G401 (cell line): ENCODE data around the gene CDK15. TPM values are rescaled to one million over a fixed set of nuclear protein-coding genes. Genes with fewer than 3 reads are reported as not detected.
A peak's percentile ranks its signal among the peaks of the same experiment; 100 is the strongest.
"Not testable (repeated sequence)": the region's sequence is repeated elsewhere in the genome, so short reads cannot be mapped to it uniquely, and the experiment has no call there.

ENCODE experiments used
- DNase-seq: peaks from one replicate; pipeline ENCODE4 v3.0.0-alpha.2; 2015; ENCODE audit warnings: low spot score
- in situ Hi-C: cut with HindIII; loops from 2 replicates; pipeline ENCODE4 v1.10.0; 2016; ENCODE audit warnings: low sequenced_read_pairs, mixed read lengths
- total RNA-seq: library from RNA; depleted of rRNA; stranded (reverse); fragments of >200 nt; shearing (Covaris generic); gene quantifications from 2 replicates; pipeline ENCODE4 v1.2.3, GENCODE V29; 2014

The CDK15 gene
- total RNA-seq, 1 experiment from 2014 or later: not detected

DNA sequence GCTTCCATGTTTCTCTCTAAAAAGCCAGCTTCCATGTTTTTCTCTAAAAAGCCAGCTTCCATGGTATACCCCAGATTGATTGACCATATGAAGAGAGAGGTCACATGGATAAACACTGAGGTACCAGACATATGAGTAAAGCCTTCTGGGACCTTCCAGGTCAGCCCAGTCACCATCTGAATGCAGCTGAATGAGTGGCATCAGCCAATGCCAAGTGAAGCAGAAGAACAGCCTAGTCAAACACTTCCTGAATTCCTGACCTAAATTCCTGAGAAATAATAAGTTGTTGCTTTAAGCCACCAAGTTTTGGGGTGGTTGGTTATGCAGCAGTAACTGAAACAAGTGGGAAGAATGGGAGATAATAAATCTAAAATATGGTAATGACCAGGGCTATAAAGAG is 19.9 kb upstream of the CDK15 start:
- in situ Hi-C loops: no loop called here
- DNase-seq: no peak

DNA sequence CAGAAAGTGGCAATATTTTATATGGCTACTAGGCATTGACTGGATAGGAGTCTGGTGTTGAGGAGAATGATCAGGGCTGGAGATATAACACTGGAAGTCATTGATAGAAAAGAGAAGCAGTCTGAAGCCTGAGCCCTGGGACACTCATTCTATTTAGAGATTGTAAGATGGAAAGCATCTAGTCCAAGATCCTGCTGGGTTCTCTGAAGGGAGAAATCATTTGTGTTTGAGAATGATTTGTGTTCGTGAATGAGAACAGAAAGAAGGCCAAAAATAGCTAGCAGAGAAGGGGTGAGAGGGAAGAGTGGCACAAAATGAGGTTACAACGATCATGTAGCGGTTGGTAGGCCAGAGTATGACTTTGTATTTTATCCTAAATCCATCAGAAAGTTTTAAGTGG is 18.0 kb upstream of the CDK15 start:
- DNase-seq: peak; percentile 87
- in situ Hi-C loops: no loop called here

GRCh38 chr2:201789395-201789794 is 16.9 kb upstream of the CDK15 start:
- in situ Hi-C loops: no loop called here

DNA sequence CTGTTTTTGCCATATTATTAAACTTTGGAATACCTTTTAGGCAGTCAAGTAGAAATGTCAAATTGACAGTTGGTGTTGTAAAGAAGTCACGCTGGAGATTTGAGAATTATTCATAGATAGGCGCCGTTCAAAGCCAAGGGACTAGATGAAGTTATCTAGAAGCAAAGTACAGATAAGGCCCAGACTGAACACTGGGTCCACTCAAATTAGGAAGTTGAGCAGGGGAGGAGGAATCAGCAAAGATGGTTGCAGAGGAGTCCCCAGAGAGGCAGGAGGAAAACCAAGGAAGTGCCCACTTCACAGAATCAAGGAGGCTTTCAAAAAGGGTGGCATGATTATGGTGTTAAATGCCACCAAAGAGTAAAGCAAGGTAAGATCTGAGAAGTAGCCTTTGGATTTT is 16.0 kb upstream of the CDK15 start:
- DNase-seq: no peak
- in situ Hi-C loops: no loop called here

More at GRCh38 chr2:201789395-201789794, 16.9 kb upstream of the CDK15 start:
- DNase-seq: no peak

GRCh38 chr2:201790989-201791388 is 15.3 kb upstream of the CDK15 start:
- in situ Hi-C loops: no loop called here
- DNase-seq: no peak

- no peak for DNase-seq
- in situ Hi-C loops: no loop called here
Observed at GRCh38 chr2:201793631-201794030, 12.7 kb upstream of the CDK15 start.

GRCh38 chr2:201794294-201794693 is 12.0 kb upstream of the CDK15 start:
- no peak for DNase-seq
- in situ Hi-C loops: no loop called here

DNA sequence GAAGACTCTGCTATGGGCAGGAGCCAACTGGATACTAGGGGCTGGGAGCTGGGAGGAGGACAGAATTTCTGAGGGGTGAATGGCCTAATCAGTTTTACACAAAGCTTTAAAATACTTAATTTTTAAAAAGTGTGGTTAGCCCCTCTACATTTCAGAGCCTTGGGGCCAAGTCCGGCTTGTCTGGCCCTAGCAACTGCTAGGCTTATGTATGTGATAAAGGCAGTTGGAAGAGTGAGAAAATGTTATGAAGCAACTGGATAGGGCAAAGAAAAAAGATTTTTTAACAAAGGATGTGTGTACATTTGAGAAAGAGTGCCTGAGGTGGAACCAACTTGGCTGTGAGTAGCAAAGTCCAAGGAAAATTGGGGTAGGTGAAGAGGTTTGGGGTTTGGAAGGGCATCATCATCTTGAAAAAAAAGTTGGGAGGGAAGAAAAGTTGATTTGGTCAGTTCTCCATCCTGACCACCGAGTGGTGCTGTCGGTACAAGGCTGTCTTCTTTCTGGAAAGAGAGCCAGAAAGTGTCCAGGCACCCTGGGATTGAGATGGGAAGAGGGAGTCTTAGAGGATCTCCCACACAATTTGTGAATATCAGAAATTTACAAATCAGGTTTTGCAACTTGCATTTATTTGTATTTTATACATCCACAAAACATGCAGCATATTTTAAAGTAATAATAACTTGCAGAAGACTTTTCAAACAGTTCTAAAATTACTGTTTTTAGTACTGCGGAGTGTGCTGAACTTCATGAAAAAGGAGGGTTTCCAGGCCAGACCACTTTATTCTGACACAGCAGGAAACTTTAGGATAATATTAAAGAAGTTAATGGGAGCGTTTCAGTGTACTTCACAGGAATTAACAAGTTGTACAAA is 10.5 kb upstream of the CDK15 start:
- in situ Hi-C loops: no loop called here
- DNase-seq: peak; percentile 79

DNA sequence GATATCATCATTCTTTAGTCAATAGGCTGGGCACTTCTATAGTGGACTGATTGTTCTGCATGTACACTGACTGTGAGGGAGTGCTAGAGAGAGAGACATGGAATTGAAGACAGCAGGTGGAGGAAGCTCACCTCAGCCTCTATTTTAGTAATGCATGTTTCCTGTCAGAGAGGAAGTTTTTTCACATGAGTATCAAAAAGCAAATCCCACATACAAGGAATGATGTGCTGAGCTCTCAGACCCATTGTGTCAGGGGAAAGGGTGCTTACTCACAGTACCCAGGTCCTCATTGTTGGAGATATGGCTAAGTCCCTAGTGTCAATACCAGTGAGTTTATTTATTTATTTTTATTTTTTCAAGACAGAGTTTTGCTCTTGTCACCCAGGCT is 9.9 kb upstream of the CDK15 start:
- in situ Hi-C loops: no loop called here
- DNase-seq: no peak

DNA sequence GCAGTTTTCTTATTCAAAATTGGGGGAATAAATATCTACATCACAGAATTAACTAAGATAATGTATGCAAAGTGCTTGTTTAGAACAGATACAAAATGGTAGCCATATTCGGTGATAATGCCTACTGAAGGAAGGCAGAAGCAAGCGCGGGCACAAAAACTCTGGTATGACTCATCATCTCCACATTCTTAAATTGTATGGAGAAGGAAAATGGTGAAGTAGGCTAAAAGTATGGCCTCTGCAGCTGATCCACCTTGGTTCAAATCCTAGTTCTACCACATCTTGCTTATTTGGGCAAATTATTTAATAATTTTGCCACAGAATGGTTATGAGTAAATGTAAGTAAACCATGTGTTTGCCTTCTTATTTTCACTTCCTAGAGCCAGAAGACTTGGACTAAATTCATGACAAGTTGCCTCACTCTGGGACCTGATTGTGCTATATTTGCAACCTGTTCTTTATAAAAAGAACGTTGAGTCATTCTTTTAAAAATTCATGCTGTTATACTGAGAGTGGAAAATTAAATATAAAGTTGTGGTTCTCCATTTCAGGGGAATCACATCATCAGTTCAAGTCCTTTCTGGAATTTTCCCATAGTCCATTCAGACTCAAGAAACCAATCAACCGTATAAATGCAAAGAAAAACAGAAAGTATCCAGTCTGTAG is 9.0 kb upstream of the CDK15 start:
- no peak for DNase-seq
- in situ Hi-C loops: no loop called here

GRCh38 chr2:201798252-201798913 is 8.0 kb upstream of the CDK15 start:
- in situ Hi-C loops: no loop called here
- no peak for DNase-seq

GRCh38 chr2:201798914-201799285 is 7.4 kb upstream of the CDK15 start:
- in situ Hi-C loops: not testable (repeated sequence)
- peak; percentile 14 for DNase-seq

- peak; percentile 54 for DNase-seq
- in situ Hi-C loops: no loop called here
Observed at GRCh38 chr2:201807452-201807999, 1.2 kb downstream of the CDK15 start.

GRCh38 chr2:201808027-201808426 is 1.7 kb downstream of the CDK15 start:
- in situ Hi-C loops: no loop called here
- peak; percentile 28 for DNase-seq

DNA sequence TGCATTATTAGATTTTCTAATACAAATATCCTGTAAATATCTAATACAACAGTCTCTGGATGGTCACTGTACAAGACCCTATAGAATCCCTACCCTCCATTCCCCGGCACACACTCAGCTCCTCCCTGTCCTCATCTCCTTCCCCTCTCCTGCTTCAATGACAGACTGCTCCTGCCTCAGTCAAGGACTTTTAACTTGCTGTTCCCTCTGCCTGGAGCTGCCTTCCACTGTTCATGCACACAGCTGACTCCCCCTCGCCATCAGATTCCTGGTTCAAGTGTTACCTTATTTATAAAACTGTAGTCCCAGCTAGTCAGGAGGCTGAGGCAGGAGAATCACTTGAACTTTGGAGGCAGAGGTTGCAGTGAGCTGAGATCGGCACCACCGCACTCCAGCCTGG is 3.3 kb downstream of the CDK15 start:
- no peak for DNase-seq
- in situ Hi-C loops: no loop called here

DNA sequence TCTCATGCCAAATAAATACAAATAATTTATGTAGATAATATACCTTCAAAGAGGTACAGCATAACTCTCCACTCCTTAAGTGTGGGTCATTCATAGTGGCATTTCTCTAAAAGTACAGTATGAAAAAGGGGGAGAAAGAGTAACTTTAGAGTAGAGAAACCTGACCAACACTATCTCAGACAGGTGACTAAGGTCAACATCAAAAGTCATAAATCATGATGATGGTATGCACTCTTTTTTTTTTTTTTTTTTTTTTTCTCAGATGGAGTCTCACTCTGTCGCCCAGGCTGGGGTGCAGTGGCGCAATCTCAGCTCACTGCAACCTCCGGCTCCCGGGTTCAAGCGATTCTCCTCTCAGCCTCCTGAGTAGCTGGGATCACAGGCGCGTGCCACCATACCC is 4.3 kb downstream of the CDK15 start:
- DNase-seq, in situ Hi-C loops: not testable (repeated sequence)

DNA sequence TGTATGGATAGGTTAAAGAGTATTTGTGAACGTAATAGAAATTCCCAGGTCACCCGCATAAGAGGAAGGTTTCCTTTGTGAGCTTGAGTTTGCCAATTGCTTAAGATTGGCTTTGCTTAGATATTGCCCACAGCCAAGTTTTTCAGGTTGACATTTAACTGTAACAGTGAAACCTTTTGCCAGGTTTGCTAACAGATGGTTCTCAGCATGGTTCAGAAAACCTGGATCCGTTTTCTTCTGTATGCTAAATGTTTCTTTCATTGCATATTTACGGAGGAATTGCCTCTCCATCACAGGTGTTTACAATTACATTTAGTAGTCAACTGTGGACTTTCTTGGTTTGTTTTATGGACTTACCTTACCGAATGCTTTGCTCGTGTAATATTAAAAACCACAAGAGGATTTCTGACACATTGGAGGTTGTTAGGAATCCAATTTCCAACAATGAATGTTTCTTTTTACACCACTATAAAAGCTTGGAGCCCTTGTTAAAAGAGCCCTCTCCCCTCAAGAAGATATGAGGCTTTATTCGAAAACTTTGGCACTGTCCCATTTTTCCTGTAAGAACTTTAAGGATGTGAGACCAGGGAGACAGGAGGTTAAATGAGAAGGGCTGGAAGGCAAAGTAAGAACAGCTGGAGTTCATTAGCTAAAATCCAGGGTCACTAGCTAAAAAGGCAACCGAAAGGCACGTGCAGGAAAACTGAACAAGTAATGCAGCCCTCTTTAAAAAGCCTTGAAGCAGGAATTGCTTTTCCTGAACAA is 7.8 kb downstream of the CDK15 start:
- peak; percentile 96 for DNase-seq
- in situ Hi-C loops: no loop called here

- no peak for DNase-seq
- in situ Hi-C loops: no loop called here
Observed at GRCh38 chr2:201816657-201817575, 10.6 kb downstream of the CDK15 start.
